ENCODE measurements around the gene CTDNEP1. TPM values are rescaled to one million over a fixed set of nuclear protein-coding genes. Genes with fewer than 3 reads are reported as not detected.
A peak's percentile ranks its signal among the peaks of the same experiment; 100 is the strongest.

The CTDNEP1 gene
- total RNA-seq, 1 donor from 2014 or later, result 179 TPM

DNA sequence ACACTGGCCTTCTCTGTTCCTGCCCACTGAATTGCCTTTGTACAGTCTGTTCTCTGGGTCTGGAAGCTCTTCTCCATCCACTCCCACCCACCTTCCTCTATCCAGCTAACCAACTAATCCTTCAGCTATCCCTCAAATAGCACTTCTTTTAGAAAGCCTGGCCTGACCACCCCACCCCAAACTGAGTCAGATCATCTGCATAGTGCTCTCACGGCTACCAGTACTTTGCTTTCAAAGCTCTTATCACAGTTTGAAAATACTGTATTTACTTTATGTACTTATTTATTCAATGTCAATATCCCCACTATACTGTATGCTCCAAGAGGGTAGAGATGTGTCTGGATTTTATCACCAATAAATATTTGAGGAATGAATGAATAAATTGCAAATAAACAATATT is 15.2 kb upstream of the CTDNEP1 start:
- DNase-seq (ENCODE audit: low read depth, low spot score), result no peak
- peaks cover 13% of the 10 kb centered on the region for H3K4me1 Mint-ChIP-seq
- no peaks in the 10 kb centered on the region for H3K9me3 Mint-ChIP-seq
- H3K27ac Mint-ChIP-seq (ENCODE audit: unreplicated experiment), result no peak overlapping the region
- no peak overlapping the region for H3K4me3 Mint-ChIP-seq
- no peak for TF ChIP-seq CTCF (conservative IDR thresholded peaks at IDR 0.05)
- H3K27me3 Mint-ChIP-seq (ENCODE audit: low read depth), result peaks cover 68% of the 10 kb centered on the region
- H3K36me3 Mint-ChIP-seq (ENCODE audit: low read depth), result no peaks in the 10 kb centered on the region

DNA sequence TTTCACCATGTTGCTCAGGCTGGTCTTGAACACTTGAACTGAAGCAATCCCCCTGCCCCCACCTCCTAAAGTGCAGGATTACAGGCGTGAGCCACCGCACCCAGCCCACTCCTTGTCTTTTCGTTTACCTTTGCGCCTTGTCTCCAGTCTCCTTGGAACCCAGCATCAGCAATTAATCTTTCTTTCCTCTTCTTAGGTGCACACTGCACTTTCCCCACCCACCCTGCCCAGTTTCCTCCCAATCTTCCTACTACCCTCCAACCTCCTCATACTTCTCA is 12.2 kb upstream of the CTDNEP1 start:
- Mint-ChIP-seq H3K27ac (ENCODE audit: unreplicated experiment) (no peak overlapping the region), H3K27me3 (ENCODE audit: low read depth) (peaks cover 86% of the 10 kb centered on the region), H3K36me3 (ENCODE audit: low read depth) (peaks cover 3% of the 10 kb centered on the region), H3K4me3 (no peak overlapping the region), H3K4me1 (peaks cover 13% of the 10 kb centered on the region), H3K9me3 (no peaks in the 10 kb centered on the region)
- DNase-seq (ENCODE audit: low read depth, low spot score), result no peak
- TF ChIP-seq CTCF (conservative IDR thresholded peaks at IDR 0.05), result no peak

DNA sequence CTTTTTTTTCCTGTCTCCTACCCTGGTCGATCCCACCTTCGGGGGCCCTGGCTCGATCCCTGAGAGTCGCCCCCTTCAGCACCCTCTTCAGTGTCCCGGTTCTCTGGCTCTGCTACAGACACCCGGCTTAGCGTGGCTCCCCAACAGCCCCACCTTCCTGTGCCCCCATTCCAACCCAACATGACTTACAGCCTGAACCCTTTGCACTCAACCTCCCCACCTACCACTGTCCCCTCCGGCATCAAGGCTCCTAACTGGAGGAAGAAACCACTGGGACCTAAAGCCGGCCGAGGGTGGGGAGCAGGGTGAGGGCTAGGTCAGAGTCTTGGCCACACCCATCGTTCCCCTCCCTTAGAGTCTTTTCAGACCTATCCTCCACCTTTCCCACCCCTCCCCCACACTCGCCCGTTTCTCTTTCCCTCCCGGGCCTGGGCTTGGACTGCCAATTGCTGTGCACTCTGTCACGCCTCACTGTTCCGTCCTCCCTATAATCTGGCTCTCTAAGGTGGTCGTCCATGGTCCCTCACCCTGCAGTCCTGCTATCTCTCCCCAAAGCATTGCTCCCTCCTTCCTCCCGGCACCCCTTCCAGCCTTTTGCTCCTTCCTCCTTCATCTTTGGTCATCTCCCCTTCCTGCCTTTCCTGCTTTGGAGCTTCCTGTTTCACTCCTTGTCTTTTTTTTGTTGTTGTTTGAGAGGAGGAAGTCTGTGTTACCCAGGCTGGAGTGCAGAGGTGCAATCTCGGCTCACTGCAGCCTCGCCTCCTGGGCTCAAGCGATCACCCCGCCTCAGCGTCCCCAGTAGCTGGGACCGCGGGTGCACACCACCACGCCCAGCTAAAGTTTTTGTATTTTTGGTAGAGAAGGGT is 11.6 kb upstream of the CTDNEP1 start:
- Mint-ChIP-seq H3K4me1 (peaks cover 13% of the 10 kb centered on the region), H3K4me3 (no peak overlapping the region), H3K36me3 (ENCODE audit: low read depth) (peaks cover 6% of the 10 kb centered on the region), H3K27me3 (ENCODE audit: low read depth) (peaks cover 87% of the 10 kb centered on the region), H3K9me3 (no peaks in the 10 kb centered on the region), H3K27ac (ENCODE audit: unreplicated experiment) (no peak overlapping the region)
- no peak for TF ChIP-seq CTCF (conservative IDR thresholded peaks at IDR 0.05)
- no peak for DNase-seq (ENCODE audit: low read depth, low spot score)

DNA sequence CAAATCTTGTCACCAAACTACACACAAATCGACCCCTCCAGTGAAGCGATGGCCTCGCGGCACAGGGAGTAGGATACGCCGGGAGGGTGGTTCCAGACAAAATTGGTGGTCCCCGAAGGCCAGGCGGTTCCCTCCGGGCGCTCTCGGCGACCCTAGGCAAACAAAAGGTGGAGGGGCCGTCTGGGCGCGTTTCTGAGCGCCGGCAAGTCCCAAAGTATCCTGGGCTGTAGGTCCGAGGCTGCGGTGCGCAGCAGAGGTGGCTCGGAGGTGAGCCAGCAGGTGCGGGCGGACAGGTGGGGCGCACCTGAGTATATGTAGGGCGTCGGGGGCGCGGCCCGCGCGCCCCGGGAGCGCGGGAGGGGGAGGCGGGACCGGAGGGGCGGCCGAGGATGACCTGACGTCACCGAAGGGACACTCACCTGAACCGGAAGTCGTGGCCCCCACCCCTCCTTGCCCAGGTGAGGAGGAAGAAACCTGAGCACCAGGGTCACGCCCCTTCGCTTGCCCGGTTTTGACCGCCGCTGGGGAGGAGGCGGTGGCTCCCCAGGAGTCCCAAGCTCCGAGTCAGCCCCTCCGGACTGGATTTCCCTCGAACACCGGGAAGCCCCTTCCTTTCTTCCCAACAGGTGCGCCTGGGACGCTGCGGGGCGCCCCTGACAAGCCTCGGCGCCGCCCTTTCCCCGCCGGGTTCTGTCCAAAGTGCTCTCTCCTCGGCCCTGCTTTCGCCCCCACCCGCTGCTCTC is 10.8 kb upstream of the CTDNEP1 start, which contains the start of gene CLDN7:
Gene CLDN7 (minus strand): TSS at position 287 of the 743 bp plus-strand sequence. CDS start 435 bp downstream, outside the sequence.
- Mint-ChIP-seq H3K4me3 (peak within 1 kb of the TSS; percentile 44), H3K27me3 (ENCODE audit: low read depth) (peaks cover 84% of the 10 kb centered on the region)

More for the DNA sequence above, 10.8 kb upstream of the CTDNEP1 start, which contains the start of gene CLDN7:
- Mint-ChIP-seq H3K4me1 (peaks cover 13% of the 10 kb centered on the region), H3K9me3 (no peaks in the 10 kb centered on the region), H3K36me3 (ENCODE audit: low read depth) (peaks cover 6% of the 10 kb centered on the region), H3K27ac (ENCODE audit: unreplicated experiment) (no peak within 1 kb of the TSS)
- DNase-seq (ENCODE audit: low read depth, low spot score), result no peak
- TF ChIP-seq CTCF (conservative IDR thresholded peaks at IDR 0.05), result no peak
